ENCODE results near the gene CH25H.

GRCh38 chr10:89248990-89249389, 41.9 kb upstream of the CH25H start:
- TF ChIP-seq POLR2AphosphoS5 (IDR thresholded peaks at IDR 0.05): no peak
- TF ChIP-seq, protein P1, sequence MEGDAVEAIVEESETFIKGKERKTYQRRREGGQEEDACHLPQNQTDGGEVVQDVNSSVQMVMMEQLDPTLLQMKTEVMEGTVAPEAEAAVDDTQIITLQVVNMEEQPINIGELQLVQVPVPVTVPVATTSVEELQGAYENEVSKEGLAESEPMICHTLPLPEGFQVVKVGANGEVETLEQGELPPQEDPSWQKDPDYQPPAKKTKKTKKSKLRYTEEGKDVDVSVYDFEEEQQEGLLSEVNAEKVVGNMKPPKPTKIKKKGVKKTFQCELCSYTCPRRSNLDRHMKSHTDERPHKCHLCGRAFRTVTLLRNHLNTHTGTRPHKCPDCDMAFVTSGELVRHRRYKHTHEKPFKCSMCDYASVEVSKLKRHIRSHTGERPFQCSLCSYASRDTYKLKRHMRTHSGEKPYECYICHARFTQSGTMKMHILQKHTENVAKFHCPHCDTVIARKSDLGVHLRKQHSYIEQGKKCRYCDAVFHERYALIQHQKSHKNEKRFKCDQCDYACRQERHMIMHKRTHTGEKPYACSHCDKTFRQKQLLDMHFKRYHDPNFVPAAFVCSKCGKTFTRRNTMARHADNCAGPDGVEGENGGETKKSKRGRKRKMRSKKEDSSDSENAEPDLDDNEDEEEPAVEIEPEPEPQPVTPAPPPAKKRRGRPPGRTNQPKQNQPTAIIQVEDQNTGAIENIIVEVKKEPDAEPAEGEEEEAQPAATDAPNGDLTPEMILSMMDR (IDR thresholded peaks at IDR 0.05): no peak
